Activated CD8-positive, alpha-beta memory T cell treated with anti-CD3 and anti-CD28 coated beads, Interleukin-2, amount 50 U/mL, for 1 hour (primary cell): ENCODE data around the gene TEX19.
"Not testable (repeated sequence)": the region's sequence is repeated elsewhere in the genome, so short reads cannot be mapped to it uniquely, and the experiment has no call there.

Experiments
- DNase-seq: peaks from one replicate; pipeline ENCODE4 v3.0.0-alpha.2; 2020; ENCODE audit errors: extremely low read depth

The TEX19 gene

GRCh38 chr17:82408938-82409318 lies 49.9 kb downstream of the TEX19 start:
- DNase-seq = no peak

DNA sequence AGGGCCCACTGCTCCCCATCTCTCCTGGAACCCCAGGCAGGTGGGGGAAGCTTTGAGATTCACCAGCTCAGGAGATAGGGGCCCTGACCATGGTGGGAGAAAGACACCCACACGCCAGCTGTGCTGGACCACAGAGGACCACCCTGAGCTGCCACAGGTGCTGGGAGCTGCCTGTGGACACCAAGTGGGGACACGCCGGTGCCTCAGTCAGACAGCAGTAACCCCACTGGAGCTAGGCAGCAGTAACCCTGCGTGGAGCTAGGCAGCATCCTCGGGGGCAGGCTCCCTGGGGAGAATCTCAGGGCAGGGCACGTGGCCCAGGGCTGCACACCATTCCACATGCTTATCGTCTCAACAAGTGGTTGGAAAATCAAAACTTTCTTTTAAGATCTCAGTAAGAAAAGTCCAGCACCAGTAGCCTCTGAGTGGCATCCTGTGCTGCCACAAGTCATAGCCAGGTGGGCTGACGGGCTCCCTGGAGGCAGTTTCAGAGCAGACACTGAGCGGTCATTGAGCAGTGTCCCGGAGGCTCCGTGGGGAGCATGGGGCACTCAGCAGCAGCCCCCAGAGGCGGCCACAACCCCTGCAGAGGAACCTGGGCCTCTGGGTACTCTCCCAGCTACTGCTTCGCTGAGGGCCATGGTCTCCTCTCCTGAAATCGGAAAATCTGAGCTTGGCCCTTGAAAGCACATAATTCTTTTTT lies 51.1 kb downstream of the TEX19 start:
- DNase-seq = no peak

DNA sequence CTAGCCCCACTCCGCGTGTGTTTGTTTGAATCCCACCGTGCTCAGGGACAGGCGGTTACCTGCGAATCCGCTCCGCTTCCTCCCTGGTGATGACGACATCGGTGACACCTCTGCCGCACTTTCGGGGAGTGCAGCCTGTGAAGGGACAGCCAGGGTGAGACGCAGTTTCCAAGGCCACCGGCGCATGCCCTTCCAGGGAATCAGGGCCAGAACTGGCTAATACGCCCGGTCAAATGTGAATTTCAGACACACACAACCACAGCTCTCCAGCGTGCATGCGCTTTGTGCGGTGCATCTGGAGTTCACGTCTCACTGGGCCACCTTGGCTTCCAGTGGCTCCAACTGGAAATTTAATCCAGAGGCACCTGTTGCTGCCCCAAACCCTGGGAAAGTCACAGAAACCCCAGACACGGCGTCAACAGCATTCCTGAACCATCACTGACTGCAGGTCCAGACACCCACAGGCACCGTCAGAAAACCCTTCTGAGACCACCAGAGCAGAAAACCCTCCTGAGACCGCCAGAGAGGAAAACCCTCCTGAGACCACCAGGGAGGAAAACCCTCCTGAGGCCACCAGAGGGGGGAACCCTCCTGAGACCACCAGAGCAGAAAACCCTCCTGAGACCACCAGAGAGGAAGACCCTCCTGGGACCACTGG lies 52.5 kb downstream of the TEX19 start:
- no peak for DNase-seq

DNA sequence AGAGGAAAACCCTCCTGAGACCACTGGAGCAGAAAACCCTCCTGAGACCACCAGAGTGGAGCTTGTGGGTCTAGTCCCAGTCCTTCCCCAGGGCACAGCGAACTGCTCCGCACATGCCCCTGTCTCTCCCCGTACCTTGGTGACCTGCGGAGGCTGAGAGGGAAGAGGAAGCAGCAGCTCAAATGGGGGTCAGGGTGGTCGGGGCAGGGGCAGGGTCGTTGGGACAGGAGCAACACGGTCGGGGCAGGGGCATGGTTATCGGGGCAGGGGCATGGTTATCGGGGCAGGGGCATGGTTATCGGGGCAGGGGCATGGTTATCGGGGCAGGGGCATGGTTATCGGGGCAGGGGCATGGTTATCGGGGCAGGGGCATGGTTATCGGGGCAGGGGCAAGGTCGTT lies 53.0 kb downstream of the TEX19 start:
- not testable (repeated sequence) for DNase-seq

- DNase-seq = no peak
Observed at GRCh38 chr17:82412535-82413520, 53.8 kb downstream of the TEX19 start.
